SK-N-SH (cell line): ENCODE results near the gene RIN2. TPM values are rescaled to one million over a fixed set of nuclear protein-coding genes. Genes with fewer than 3 reads are reported as not detected.

Experiments used
- CTCF ChIA-PET: fragments of 300-600, 350-600 bp; formaldehyde crosslinking; extraction: SDS; loops from one replicate; lab custom pipeline; 2021; lab: Yijun Ruan, JAX
- POLR2A ChIA-PET: fragments of 350-600 bp; sonication (Branson Sonifier 250); formaldehyde crosslinking; extraction: SDS; loops from one replicate; lab custom pipeline; 2020; ENCODE audit warnings: antibody characterized with exemption, inconsistent platforms; lab: Yijun Ruan, JAX
- DNase-seq: peaks from one replicate; pipeline ENCODE4 v3.0.0; 2012
- H2AFZ ChIP-seq: fragments of 200-600 bp; sonication (generic); 2 replicates; pipeline ENCODE4 v1.8.1; 2016; ENCODE audit warnings: antibody characterized with exemption, mild to moderate bottlenecking, low read depth
- H3F3A ChIP-seq: fragments of 200-600 bp; sonication (generic); replicated peaks from 2 replicates; pipeline ENCODE3; 2016; ENCODE audit warnings: antibody characterized with exemption, mild to moderate bottlenecking; ENCODE audit not compliant: insufficient read depth
- H3K27ac ChIP-seq, 2 experiments: fragments of 200-500 bp in 1 of 2; fragments of 200-600 bp in 1 of 2; sonication (Bioruptor generic) in 1 of 2; sonication (generic), shearing (Covaris generic) in 1 of 2; 2 replicates each; pipeline versions ENCODE4 v1.5.1 to v1.6.1; 2014 to 2016; ENCODE audit warnings: low read depth in 2 of 2, inconsistent platforms in 1 of 2, low read length in 1 of 2, mild to moderate bottlenecking in 1 of 2, mixed read lengths in 1 of 2
- H3K27me3 ChIP-seq: fragments of 200-600 bp; sonication (generic), shearing (Covaris generic); 2 replicates; pipeline ENCODE4 v1.6.1; 2016; ENCODE audit warnings: mixed run types; ENCODE audit not compliant: insufficient read depth
- H3K36me3 ChIP-seq, 2 experiments: fragments of 200-500 bp in 1 of 2; fragments of 200-600 bp in 1 of 2; sonication (Bioruptor generic) in 1 of 2; sonication (generic) in 1 of 2; replicated peaks in 1 of 2; 2 replicates each; pipeline versions ENCODE3 to v1.5.1; 2014 to 2016; ENCODE audit warnings: low read length in 1 of 2, mild to moderate bottlenecking in 1 of 2; ENCODE audit not compliant: insufficient read depth in 2 of 2, control insufficient read depth in 1 of 2
- H3K4me1 ChIP-seq, 2 experiments: fragments of 200-500 bp in 1 of 2; fragments of 200-600 bp in 1 of 2; sonication (Bioruptor generic) in 1 of 2; sonication (generic), shearing (Covaris generic) in 1 of 2; 2 replicates each; pipeline versions ENCODE4 v1.5.1 to v1.6.1; 2014 to 2016; ENCODE audit warnings: low read depth in 1 of 2, low read length in 1 of 2, mixed run types in 1 of 2; ENCODE audit not compliant: insufficient read depth in 2 of 2, control insufficient read depth in 1 of 2
- H3K4me2 ChIP-seq: fragments of 200-600 bp; sonication (generic), shearing (Covaris generic); 2 replicates; pipeline ENCODE4 v1.6.1; 2017; ENCODE audit warnings: mixed run types
- H3K4me3 ChIP-seq, 2 experiments: fragments of 200-500 bp in 1 of 2; fragments of 200-600 bp in 1 of 2; sonication (Bioruptor generic) in 1 of 2; sonication (generic), shearing (Covaris generic) in 1 of 2; 2 replicates each; pipeline versions ENCODE4 v1.5.1 to v1.8.1; 2014 to 2016; ENCODE audit warnings: low read depth in 2 of 2, inconsistent platforms in 1 of 2, low read length in 1 of 2, mild to moderate bottlenecking in 1 of 2, mixed read lengths in 1 of 2, moderate library complexity in 1 of 2
- H3K79me2 ChIP-seq: fragments of 200-600 bp; sonication (generic); 2 replicates; pipeline ENCODE4 v1.8.1; 2017; ENCODE audit warnings: mild to moderate bottlenecking; ENCODE audit not compliant: insufficient read depth
- H3K9ac ChIP-seq: fragments of 200-600 bp; sonication (generic); 2 replicates; pipeline ENCODE4 v1.6.1; 2017; ENCODE audit warnings: mixed run types
- H3K9me2 ChIP-seq: fragments of 200-600 bp; sonication (generic); 2 replicates; pipeline ENCODE4 v1.6.1; 2017; ENCODE audit warnings: mixed run types
- H3K9me3 ChIP-seq: fragments of 200-600 bp; sonication (generic); 2 replicates; pipeline ENCODE4 v1.6.1; 2017; ENCODE audit warnings: mixed run types, mild to moderate bottlenecking, moderate library complexity
- H4K20me1 ChIP-seq: fragments of 200-600 bp; sonication (generic); 2 replicates; pipeline ENCODE4 v1.6.1; 2017; ENCODE audit warnings: mild to moderate bottlenecking, mixed run types; ENCODE audit not compliant: insufficient read depth
- CHD2 ChIP-seq: fragments of 150-350 bp; IDR thresholded peaks from 2 replicates; pipeline ENCODE4 v1.6.1; 2018; ENCODE audit warnings: low read length; ENCODE audit not compliant: partially characterized antibody
- EP300 ChIP-seq, 2 experiments: IDR thresholded peaks; 2 replicates each; pipeline versions ENCODE4 v1.4.0 to v1.6.1; 2012; ENCODE audit warnings: borderline replicate concordance in 1 of 2, low read depth in 1 of 2, low read length in 1 of 2
- EZH2phosphoT487 ChIP-seq: fragments of 200-600 bp; sonication (generic); IDR thresholded peaks from 2 replicates; pipeline ENCODE4 v1.6.1; 2017; ENCODE audit warnings: low read depth, mixed run types, mild to moderate bottlenecking, antibody characterized with exemption, moderate library complexity, borderline replicate concordance
- FOSL2 ChIP-seq: IDR thresholded peaks from 2 replicates; pipeline ENCODE4 v1.4.0; 2012; ENCODE audit warnings: low read depth, mild to moderate bottlenecking, moderate library complexity, borderline replicate concordance
- FOXM1 ChIP-seq: IDR thresholded peaks from 2 replicates; pipeline ENCODE4 v1.4.0; 2012; ENCODE audit warnings: low read depth, mild to moderate bottlenecking
- IRF3 ChIP-seq: fragments of 150-350 bp; IDR thresholded peaks from 2 replicates; pipeline ENCODE4 v1.6.1; 2016; ENCODE audit warnings: mild to moderate bottlenecking, low read depth, low read length
- NFIC ChIP-seq: IDR thresholded peaks from 2 replicates; pipeline ENCODE4 v1.4.0; 2012; ENCODE audit warnings: borderline replicate concordance
- PBX3 ChIP-seq: IDR thresholded peaks from 2 replicates; pipeline ENCODE4; 2012
- POLR2AphosphoS5 ChIP-seq: IDR thresholded peaks from 2 replicates; pipeline ENCODE4 v1.6.1; 2012; ENCODE audit warnings: low read depth, low read length
- RAD21 ChIP-seq: IDR thresholded peaks from 2 replicates; pipeline ENCODE4 v1.6.1; 2012; ENCODE audit warnings: mild to moderate bottlenecking, low read length
- RCOR1 ChIP-seq: fragments of 150-350 bp; IDR thresholded peaks from 2 replicates; pipeline ENCODE4 v1.6.1; 2017; ENCODE audit warnings: antibody characterized with exemption, low read length
- SIN3A ChIP-seq: IDR thresholded peaks from 2 replicates; pipeline ENCODE4 v1.6.1; 2012; ENCODE audit warnings: low read depth, mild to moderate bottlenecking, low read length, moderate library complexity, borderline replicate concordance
- TAF1 ChIP-seq: IDR thresholded peaks from 2 replicates; pipeline ENCODE4 v1.6.1; 2012; ENCODE audit warnings: low read depth, mild to moderate bottlenecking, low read length, moderate library complexity, borderline replicate concordance
- TCF12 ChIP-seq: IDR thresholded peaks from 2 replicates; pipeline ENCODE4 v1.4.0; 2012
- TEAD4 ChIP-seq: IDR thresholded peaks from 2 replicates; pipeline ENCODE4 v1.4.0; 2012; ENCODE audit warnings: mild to moderate bottlenecking, borderline replicate concordance; ENCODE audit not compliant: insufficient read depth
- USF1 ChIP-seq: IDR thresholded peaks from 2 replicates; pipeline ENCODE4 v1.4.0; 2012; ENCODE audit warnings: low read depth, borderline replicate concordance
- ZBTB33 ChIP-seq: IDR thresholded peaks from 2 replicates; pipeline ENCODE4 v1.4.0; 2012; ENCODE audit warnings: low read depth, borderline replicate concordance
- WGBS: methylation state at CpG from one replicate; pipeline ENCODE4 v1.1.6; 2017; ENCODE audit warnings: low lambda C conversion rate; 5-methylcytosine and 5-hydroxymethylcytosine counted together
- polyA plus RNA-seq, 3 experiments: library from polyadenylated mRNA; depleted of rRNA; stranded (reverse); fragments of >200 nt; gene quantifications; 2 replicates each; pipeline ENCODE4 v1.2.3, GENCODE V29; 2012

The RIN2 gene
- polyA plus RNA-seq, 1 of the 3 experiments (the other 2 are of a cell fraction) = 6.8 TPM

- Histone ChIP-seq H3K4me2 (no peak overlapping the region), H3K4me1 (no peaks in the 10 kb centered on the region), H2AFZ (no peak overlapping the region), H3K79me2 (no peaks in the 10 kb centered on the region), H3K9ac (no peak overlapping the region), H3F3A (no peaks in the 10 kb centered on the region)
- TF ChIP-seq TCF12 = no peak
- TF ChIP-seq RCOR1 = no peak
- no peak for TF ChIP-seq TEAD4
- no peak for TF ChIP-seq EP300 (IDR thresholded peaks at IDR 0.05; ENCODE audit: borderline replicate concordance in 1 of 2, low read depth in 1 of 2, low read length in 1 of 2)
- no peak for TF ChIP-seq SIN3A
- TF ChIP-seq PBX3 = no peak
- no peak for TF ChIP-seq IRF3
- TF ChIP-seq USF1 = no peak
- TF ChIP-seq, all 33 proteins: peak for 0
- Histone ChIP-seq H3K36me3 (no peaks in the 10 kb centered on the region), H3K4me3 (no peak overlapping the region), H3K27me3 (no peaks in the 10 kb centered on the region), H3K27ac (no peak overlapping the region), H4K20me1 (no peaks in the 10 kb centered on the region), H3K9me2 (no peaks in the 10 kb centered on the region), H3K9me3 (no peaks in the 10 kb centered on the region)
- WGBS = 79% methylated on average over 8 of the region's 9 CpGs
- ChIA-PET POLR2A (no interaction called here), CTCF (interaction anchor here (1.5 to 2.1 kb wide), 2 partner anchors 50 to 80 kb away, joined by 3 to 7 read pairs; no protein-coding TSS in a partner anchor)
- no peak for DNase-seq
Observed at GRCh38 chr20:19742974-19743639, 15.0 kb upstream of the RIN2 start.

- H3K9ac ChIP-seq = no peak overlapping the region
- no peak overlapping the region for H3K4me2 ChIP-seq
- H3K4me3 ChIP-seq = no peak overlapping the region
- POLR2A ChIA-PET = no interaction called here
- no peaks in the 10 kb centered on the region for H3K9me2 ChIP-seq
- H4K20me1 ChIP-seq = no peaks in the 10 kb centered on the region
- no peak overlapping the region for H2AFZ ChIP-seq
- no CpG with 5 or more reads among the region's 1 CpG for WGBS
- H3K27ac ChIP-seq = no peak overlapping the region
- CTCF ChIA-PET = interaction anchor here (1.5 kb wide), 1 partner anchor 81 kb away, joined by 3 read pairs; no protein-coding TSS in a partner anchor
- H3K27me3 ChIP-seq = no peaks in the 10 kb centered on the region
- no peaks in the 10 kb centered on the region for H3K36me3 ChIP-seq
- DNase-seq = no peak
- H3K9me3 ChIP-seq = no peaks in the 10 kb centered on the region
- H3K79me2 ChIP-seq = no peaks in the 10 kb centered on the region
- no peaks in the 10 kb centered on the region for H3K4me1 ChIP-seq
- H3F3A ChIP-seq = no peaks in the 10 kb centered on the region
- TF ChIP-seq EZH2phosphoT487 = no peak
- TF ChIP-seq TEAD4 = no peak
- TF ChIP-seq TAF1 = no peak
- no peak for TF ChIP-seq FOXM1
- no peak for TF ChIP-seq POLR2AphosphoS5
- no peak for TF ChIP-seq FOSL2
- TF ChIP-seq PBX3 = no peak
- no peak for TF ChIP-seq RCOR1
- no peak for TF ChIP-seq ZBTB33
- TF ChIP-seq CHD2 = no peak
- TF ChIP-seq RAD21 = no peak
- no peak for TF ChIP-seq NFIC
Observed at GRCh38 chr20:19743640-19743995, 14.4 kb upstream of the RIN2 start.
